ENCODE data around the gene IL17RD. TPM values are rescaled to one million over a fixed set of nuclear protein-coding genes. Genes with fewer than 3 reads are reported as not detected.
A peak's percentile ranks its signal among the peaks of the same experiment; 100 is the strongest.

The IL17RD gene
- total RNA-seq, 1 experiment from 2014 or later = 8.3 TPM

GRCh38 chr3:57064001-57064400 is 101.2 kb downstream of the IL17RD start:
- H3F3A ChIP-seq (ENCODE audit: insufficient read depth, low read depth) = peaks cover 48% of the 10 kb centered on the region
- no peak overlapping the region for H3K4me3 ChIP-seq
- no peaks in the 10 kb centered on the region for H3K27me3 ChIP-seq (ENCODE audit: insufficient read depth, low read depth)
- peak overlapping the region; percentile 82; the same call in 1 of the 2 replicates for H3K27ac ChIP-seq
- no peak for DNase-seq
- ChIA-PET POLR2A (ENCODE audit: unreplicated experiment) (no interaction called here), CTCF (no interaction called here)
- no peaks in the 10 kb centered on the region for H3K9me3 ChIP-seq (ENCODE audit: insufficient read depth, low read depth)
- BruUV-seq (replicated peaks) = no TSS peak
- peaks cover 79% of the 10 kb centered on the region for H3K4me1 ChIP-seq (replicated peaks; ENCODE audit: insufficient read depth)
- intact Hi-C loops (cut with micrococcal nuclease; ENCODE audit: unreplicated experiment) = no loop called here
- no peaks in the 10 kb centered on the region for H3K36me3 ChIP-seq (ENCODE audit: low read depth)
- no peak overlapping the region for H2AFZ ChIP-seq
- no peak for TF ChIP-seq CTCF (conservative IDR thresholded peaks at IDR 0.05)
- TF ChIP-seq EZH2 (IDR thresholded peaks at IDR 0.05; ENCODE audit: low read depth) = no peak
- H3K9me2 ChIP-seq (ENCODE audit: insufficient read depth) = no peaks in the 10 kb centered on the region
- H3K4me2 ChIP-seq = no peak overlapping the region
- peaks cover 69% of the 10 kb centered on the region for H3K79me2 ChIP-seq (ENCODE audit: low read depth)
- no peaks in the 10 kb centered on the region for H4K20me1 ChIP-seq (ENCODE audit: insufficient read depth)

GRCh38 chr3:57063032-57063431 is 102.1 kb downstream of the IL17RD start:
- Histone ChIP-seq H3K4me1 (replicated peaks; ENCODE audit: insufficient read depth) (peaks cover 71% of the 10 kb centered on the region), H3F3A (ENCODE audit: insufficient read depth, low read depth) (peaks cover 38% of the 10 kb centered on the region), H3K4me2 (no peak overlapping the region), H3K9me3 (ENCODE audit: insufficient read depth, low read depth) (no peaks in the 10 kb centered on the region), H3K79me2 (ENCODE audit: low read depth) (peaks cover 71% of the 10 kb centered on the region), H3K4me3 (no peak overlapping the region), H3K9me2 (ENCODE audit: insufficient read depth) (no peaks in the 10 kb centered on the region), H2AFZ (no peak overlapping the region), H3K36me3 (ENCODE audit: low read depth) (peaks cover 2% of the 10 kb centered on the region; the same call in 1 of the 2 replicates), H3K27ac (peak overlapping the region; percentile 96; the same call in 1 of the 2 replicates), H3K27me3 (ENCODE audit: insufficient read depth, low read depth) (no peaks in the 10 kb centered on the region), H4K20me1 (ENCODE audit: insufficient read depth) (no peaks in the 10 kb centered on the region)
- TF ChIP-seq CTCF (conservative IDR thresholded peaks at IDR 0.05) = no peak
- no peak for TF ChIP-seq EZH2 (IDR thresholded peaks at IDR 0.05; ENCODE audit: low read depth)
- no peak for DNase-seq
- ChIA-PET CTCF (interaction anchor here (0.5 kb wide), 1 partner anchor 15 kb away, joined by 9 read pairs; no protein-coding TSS in a partner anchor), POLR2A (ENCODE audit: unreplicated experiment) (no interaction called here)
- intact Hi-C loops (cut with micrococcal nuclease; ENCODE audit: unreplicated experiment) = no loop called here
- no TSS peak for BruUV-seq (replicated peaks)

GRCh38 chr3:57062101-57062631 is 103.0 kb downstream of the IL17RD start:
- TF ChIP-seq CTCF (conservative IDR thresholded peaks at IDR 0.05) = no peak
- TF ChIP-seq EZH2 (IDR thresholded peaks at IDR 0.05; ENCODE audit: low read depth) = no peak
- H3K4me1 ChIP-seq (replicated peaks; ENCODE audit: insufficient read depth) = peaks cover 63% of the 10 kb centered on the region
- no peaks in the 10 kb centered on the region for H4K20me1 ChIP-seq (ENCODE audit: insufficient read depth)
- no peak overlapping the region for H2AFZ ChIP-seq
- H3K4me3 ChIP-seq = no peak overlapping the region
- ChIA-PET POLR2A (ENCODE audit: unreplicated experiment) (no interaction called here), CTCF (no interaction called here)
- peaks cover 32% of the 10 kb centered on the region; the same call in 1 of the 2 replicates for H3F3A ChIP-seq (ENCODE audit: insufficient read depth, low read depth)
- H3K4me2 ChIP-seq = peak overlapping the region; percentile 66; the same call in 1 of the 2 replicates
- H3K36me3 ChIP-seq (ENCODE audit: low read depth) = peaks cover 4% of the 10 kb centered on the region; the same call in 1 of the 2 replicates
- H3K27me3 ChIP-seq (ENCODE audit: insufficient read depth, low read depth) = no peaks in the 10 kb centered on the region
- peaks cover 73% of the 10 kb centered on the region for H3K79me2 ChIP-seq (ENCODE audit: low read depth)
- H3K9me3 ChIP-seq (ENCODE audit: insufficient read depth, low read depth) = no peaks in the 10 kb centered on the region
- no peaks in the 10 kb centered on the region for H3K9me2 ChIP-seq (ENCODE audit: insufficient read depth)
- peak overlapping the region; percentile 96 for H3K27ac ChIP-seq
- intact Hi-C loops (cut with micrococcal nuclease; ENCODE audit: unreplicated experiment) = no loop called here
- DNase-seq = no peak
- BruUV-seq (replicated peaks) = no TSS peak
